HG02759 (cell line): ENCODE data around the gene QRICH2.
"Not testable (repeated sequence)": the region's sequence is repeated elsewhere in the genome, so short reads cannot be mapped to it uniquely, and the experiment has no call there.

Experiments used
- ATAC-seq: cut with Tn5 transposase; IDR thresholded peaks from one replicate; pipeline ENCODE4 v1.9.1; 2021; ENCODE audit warnings: mild to moderate bottlenecking, moderate library complexity; ENCODE audit not compliant: unreplicated experiment

QRICH2 gene

DNA sequence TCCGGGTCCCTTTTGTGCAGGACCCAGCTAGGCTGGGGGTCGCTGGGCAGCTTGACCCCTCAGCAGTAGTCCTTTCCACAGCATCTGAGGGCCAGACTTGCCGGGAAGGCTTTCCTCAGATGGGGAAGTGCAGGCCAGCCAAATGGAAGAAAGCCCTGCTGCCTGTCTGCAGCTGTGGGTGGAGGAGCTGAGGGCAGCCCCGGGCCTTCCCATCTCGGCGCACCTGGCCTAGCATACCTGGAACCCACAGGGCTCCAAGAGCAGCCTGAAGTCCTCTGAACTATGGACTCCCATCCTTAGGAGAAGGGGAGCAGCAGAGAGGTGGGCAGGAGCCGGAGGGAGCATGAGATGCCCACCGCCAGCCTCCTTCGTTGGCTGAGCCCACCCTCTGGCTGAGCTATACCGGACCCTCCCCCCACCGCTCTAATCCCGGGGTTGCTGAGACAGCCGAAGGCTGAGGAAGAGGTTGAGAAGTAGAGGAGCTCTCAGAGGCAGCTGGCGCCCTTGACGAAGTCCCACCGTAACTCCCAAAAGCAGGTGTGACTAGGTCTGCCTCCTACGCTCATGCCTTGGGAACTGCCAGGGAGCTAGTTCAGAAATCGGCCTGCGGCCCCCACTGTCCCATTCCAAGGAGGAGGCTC is 29.7 kb downstream of the QRICH2 start:
- no peak for ATAC-seq

DNA sequence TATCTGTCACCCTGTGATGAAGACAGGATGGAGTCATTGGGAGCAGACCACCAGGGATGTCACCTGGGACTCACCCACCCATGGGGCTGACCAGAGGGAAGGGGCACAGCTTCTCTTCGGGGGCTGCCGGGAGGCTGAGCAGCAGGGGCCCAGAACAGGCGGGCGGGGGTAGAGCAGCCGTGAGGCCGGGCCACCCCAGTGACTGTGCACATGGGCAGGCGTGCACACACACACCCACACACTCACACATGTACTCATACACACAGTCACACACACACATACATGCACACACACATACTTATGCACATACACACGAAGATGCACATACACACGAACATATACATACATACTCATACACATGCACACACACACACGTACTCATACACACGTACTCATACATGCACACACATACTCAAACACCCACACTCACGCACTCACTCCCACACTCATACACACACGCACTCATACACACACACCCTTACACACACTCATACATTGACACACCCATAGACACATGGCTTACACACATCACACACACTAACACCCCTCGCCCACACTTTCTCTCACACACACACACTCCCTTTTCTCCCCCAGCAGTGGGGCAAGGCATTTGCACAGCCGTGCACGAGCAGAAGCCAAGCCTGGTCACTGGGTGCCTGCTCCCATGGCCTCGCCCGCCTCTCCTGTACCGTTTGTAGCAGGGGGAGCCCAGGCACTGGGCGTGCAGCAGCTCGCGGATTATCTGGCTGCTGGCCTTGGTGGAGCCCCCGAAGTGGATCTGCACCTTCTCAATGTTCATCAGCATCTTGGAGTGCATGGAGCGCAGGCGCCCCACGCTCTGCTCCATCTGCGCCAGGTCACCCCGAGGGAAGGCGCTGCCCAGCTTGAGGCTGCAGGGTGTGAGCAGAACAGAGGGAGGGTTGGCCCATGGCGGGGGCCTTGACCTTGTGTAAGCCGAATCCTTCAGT is 30.5 kb downstream of the QRICH2 start:
- no peak for ATAC-seq

DNA sequence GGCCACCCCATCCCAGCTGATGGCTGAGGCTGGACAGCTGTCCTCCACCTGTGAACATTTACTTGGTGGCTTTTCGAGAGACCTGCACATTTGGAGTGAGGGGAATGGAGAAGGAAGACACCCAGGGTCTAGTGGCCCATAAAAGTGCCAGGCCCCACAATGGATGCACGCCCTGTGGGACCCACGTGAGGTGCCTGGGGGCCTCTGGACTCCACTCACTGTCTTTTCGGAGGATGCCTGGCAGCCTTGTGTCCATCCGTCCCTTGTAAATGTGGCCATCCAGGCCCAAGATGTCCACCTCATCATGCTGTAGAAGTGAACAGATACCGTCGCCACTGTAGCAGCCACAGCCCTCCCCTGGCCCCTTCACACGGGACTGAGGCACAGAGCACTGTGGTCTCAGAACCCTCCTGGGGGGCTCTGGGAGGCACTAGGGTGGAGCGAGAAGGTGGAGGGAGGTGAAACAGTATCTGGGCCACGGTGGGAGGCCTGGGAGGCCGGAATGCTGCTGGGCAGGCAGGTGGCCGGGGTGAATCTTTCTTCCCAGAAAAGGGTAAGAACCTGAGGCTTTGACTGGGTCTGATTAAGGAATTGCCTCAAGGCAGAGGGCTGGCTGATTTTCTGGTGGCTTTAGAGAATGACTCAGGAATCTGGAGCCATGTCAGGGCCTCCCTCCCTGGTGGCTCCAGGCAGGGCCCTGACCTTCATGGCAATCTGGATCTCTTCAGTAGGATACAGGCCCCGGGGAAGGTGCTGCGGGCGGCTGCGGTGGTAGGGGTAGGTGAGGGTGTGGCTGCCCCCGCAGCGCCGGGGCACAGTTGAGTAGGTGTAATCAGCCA is 31.4 kb downstream of the QRICH2 start:
- no peak for ATAC-seq

DNA sequence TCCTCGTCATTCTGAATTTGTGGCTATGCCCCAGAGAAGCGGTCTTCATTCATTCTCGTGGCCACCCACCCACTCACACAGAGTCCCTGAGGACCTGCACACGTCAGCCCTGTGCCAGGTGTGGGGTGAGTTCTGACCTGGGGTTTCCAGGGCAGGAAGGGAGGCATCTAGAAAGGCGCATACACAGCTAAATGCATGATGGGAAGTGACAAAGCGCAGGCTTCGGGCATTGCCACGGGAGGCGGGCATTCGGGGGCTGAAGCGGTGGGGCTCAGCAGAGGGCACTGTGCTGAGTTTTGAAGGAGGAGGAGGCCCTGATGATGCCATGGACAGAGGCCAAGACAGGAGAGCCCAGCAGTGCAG is 32.0 kb downstream of the QRICH2 start:
- ATAC-seq, result no peak

DNA sequence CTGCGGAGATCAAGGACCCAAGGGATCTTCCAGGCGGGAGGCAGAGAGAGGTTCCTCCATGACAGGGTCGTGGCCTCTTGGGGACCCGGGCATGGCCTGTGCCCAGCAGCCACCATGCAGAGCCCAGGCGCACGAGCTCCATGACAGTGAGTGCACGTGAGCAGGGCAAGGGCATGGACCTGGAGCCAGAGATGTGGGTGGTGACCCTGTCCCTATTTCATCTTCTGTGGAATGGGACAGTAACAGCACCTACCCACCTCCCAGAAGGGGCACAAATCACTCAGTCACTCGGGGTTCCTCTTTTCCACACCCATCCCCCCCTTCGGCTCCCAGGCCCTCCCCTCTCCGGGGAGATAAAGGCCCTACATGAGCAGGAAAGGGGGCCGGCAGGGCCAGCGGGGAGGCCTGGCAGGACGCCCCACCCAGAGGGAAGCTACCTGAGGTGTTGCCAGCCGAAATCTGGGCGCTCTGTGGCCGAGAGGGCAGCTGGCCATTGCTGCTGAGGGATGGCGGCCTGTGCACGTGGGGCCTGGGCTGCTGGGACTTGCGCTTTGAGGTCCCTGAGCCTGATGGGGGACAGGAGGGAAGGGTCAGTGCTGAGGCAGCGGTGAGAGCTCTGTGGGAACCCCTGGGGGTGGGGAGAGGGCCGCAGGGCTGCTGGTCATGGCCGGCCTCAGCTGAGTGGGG is 32.6 kb downstream of the QRICH2 start:
- no peak for ATAC-seq

DNA sequence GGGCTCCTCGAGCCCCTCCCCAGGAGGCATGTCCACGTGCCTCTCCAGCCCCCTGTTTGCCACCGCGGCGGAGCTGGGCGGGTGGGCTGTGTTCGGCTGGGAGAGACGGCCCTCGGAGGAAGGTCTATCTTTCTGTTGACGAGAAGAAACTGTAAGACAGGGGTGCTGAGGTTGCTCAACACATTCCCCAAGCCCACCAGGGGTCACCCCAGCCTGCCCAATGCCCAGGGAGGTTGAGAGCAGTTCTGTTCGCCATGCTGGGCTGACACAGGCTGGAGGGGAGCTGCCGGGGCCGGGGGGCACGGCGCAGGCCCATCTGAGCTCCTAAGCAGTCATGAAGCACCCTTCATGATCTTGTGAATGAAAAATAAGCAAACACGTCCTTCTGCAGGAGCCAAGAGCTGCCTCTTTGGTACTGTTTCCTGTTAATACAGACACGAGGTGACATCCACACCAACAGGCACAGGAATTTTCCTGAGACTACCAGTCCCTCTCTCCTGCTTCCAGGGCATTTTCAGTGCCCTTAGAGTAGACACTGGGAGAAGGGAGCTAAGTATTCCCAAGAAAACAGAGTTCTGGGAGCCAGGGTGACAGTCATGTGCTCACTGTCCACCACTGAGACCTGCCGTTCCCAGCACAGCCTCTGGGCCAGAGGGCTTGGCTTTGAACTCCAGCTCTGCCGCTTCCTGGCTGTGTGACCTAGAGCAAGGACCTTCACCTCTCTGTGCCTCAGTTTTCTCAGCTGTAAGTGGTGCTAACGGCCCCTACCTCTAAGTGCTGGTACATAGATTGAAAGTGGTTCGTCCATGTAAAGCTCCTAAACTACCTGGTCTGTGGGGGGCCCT is 33.7 kb downstream of the QRICH2 start:
- ATAC-seq, result no peak

DNA sequence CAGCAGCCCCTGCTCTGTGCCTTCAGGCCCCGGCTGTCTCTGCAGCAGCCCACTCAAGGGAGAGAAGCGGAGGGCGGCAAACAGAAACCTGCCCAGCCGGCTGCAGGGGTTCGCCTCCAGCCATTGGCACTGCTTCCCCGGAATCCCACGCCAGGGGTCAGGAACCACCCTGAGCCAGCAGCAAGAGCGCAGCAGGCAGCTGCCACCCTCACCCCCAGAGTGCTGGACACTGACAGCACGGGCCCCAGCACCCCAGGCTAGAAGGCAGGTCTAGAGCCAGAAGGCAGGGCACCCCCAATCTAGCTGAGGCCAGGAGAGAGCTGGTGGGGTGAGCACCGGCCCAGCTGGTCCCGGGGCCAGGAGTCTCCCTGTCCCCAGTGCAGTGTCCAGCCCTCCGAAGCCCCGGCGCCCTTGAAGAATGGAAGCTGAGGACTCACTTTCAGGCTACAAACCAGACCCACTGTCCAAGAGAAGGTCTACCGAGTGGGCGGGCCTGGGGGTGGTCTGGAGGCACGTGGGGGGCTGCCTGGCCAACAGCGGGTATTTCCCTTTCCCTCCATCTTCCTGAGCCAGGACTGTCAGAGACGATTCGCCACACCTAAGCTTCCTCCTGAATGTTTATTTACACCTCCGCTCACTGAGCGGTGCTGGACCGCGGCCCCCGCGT is 34.5 kb downstream of the QRICH2 start:
- ATAC-seq, result no peak

DNA sequence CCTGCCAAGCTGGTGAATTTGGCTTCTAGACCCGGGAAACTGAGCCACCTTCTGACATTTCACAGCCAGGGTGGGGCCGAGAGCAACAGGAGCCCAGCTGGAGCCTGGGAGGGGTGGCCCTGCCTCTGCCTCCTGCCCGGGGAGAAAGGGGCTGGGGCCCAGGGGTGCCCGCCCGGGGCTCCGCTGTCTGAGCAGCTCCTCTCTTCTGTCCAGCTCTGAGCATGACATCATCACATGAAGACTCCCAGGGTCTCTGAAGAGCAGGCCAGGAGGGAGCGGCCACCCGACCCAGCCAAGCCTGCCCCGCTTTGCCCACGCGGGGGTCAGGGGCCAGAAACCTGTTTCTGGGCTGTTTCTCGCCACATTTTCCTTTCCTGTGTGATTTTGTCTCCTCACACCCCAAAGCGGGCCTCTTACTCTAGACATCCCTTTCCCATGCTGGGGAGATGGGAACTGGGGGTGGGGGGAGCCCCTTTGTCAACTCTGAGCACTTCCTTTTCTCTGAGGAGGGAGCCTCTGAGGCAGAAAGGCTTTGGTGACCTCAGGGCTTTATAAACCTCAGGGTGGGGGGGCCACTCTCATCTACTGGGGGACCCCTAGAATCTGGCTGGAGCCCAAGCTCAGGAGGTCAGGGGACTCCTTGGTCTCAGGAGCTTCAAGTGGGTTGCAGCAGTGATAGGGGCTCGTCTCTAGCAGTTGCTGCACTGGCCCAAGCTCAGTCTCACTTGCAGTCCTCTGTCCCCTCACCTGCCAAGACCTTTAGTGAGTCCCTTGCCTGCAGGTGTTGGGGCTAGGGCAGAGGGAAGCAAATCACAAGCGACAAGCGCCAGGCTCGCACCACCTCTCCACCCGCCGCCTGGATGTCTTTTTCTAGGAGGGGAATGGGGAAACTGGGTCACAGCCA is 35.3 kb downstream of the QRICH2 start:
- ATAC-seq, result peak; percentile 16

DNA sequence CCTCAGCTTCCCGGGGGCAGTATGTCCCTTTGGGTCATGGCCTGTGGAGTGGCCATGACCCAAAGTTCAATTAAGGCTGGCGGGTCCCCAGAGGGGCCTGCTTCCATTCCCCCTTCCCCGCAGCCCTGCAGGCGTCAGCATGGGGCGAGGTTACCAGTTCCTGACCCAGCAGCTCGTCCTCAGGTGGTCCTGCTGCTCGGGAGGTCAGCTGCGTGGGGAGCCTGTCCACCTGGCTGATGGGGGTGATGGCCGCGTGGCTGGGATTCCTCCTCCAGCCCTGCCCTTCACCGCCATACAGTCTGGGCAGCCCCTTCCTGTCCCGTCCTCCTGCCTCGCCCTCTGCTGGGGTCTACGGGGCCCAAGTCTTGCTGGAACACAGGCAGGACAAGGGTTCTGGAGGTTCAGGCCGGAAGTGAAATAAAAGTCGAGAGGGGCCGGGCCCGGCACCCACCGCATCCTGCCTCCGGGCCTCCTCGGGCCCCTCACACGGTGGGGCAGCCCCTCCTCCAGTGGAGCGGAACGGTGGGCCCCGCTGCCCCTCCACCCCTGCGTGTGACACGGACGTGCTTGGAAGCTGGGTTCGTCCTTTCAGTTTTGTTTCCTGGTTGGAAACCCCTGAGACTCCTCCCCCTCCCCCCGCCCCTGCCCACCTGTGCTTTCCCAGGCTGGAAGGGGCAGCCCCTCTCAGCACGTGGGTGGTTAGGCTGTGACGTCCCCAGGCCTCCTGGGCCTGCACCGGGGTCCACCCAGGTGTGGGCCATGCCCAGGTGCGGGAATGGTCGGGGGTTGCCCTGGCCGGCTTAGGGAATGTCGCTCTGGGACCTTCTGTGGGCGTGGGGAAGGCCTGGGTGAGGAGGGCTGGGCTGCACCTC is 36.2 kb downstream of the QRICH2 start:
- peak; percentile 60 for ATAC-seq

DNA sequence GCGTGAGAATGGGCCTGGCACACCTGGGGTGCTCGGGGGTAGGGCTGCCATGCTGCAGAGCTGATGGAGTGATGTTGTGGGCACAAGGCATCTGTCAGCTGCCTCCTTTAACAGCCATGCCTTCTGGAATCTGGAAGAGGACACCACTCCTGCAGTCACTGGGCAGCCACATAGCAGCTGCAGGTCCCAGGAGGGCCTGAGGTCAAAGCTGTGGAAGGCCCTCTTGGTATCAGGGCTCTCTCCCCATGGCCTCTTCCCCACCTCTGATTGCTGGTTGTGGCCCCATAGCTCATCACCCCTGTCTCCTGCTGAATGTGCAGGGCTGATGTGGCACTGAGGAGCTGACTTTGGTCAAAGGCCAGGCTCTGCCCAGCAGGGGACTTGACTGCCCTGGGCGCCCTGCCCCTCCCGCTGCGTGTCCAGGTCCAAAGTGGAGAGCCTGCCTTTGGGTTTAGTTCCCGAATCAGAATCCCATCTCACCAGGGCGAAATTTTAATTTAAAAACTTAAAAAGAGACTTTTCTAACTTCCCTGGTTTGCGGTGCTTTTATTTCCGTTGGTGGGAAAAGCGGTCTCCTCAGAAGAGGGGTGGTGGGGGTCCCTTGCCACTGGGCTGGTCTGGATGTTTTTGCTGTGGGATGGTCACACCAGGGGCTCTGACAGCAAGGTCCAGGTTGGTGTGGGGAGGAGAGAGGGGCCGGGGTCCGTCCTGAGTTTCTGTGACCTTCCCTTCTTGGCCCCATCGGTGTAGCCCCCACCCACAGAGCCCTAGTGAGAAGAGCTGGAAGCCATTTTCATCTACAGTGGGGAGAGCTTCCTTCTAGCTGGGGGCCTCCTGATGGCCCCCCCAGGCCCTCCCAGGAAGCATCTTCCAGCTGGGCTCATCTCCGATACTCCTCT is 37.1 kb downstream of the QRICH2 start:
- ATAC-seq, result no peak

DNA sequence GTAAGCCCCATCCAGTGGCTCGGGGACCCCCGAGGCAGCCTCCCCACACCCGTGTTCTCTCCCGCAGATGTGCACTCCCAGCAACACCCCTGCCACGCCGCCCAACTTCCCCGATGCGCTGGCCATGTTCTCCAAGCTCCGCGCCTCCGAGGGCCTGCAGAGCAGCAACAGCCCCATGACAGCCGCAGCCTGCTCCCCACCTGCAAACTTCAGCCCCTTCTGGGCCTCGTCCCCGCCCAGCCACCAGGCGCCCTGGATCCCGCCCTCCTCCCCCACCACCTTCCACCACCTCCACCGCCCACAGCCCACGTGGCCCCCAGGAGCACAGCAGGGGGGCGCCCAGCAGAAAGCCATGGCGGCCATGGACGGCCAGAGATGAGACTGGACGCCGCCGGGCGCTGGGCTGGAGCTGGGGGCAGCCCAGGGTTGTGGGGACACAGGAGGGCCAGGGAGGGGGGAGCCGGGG is 37.9 kb downstream of the QRICH2 start:
- no peak for ATAC-seq

DNA sequence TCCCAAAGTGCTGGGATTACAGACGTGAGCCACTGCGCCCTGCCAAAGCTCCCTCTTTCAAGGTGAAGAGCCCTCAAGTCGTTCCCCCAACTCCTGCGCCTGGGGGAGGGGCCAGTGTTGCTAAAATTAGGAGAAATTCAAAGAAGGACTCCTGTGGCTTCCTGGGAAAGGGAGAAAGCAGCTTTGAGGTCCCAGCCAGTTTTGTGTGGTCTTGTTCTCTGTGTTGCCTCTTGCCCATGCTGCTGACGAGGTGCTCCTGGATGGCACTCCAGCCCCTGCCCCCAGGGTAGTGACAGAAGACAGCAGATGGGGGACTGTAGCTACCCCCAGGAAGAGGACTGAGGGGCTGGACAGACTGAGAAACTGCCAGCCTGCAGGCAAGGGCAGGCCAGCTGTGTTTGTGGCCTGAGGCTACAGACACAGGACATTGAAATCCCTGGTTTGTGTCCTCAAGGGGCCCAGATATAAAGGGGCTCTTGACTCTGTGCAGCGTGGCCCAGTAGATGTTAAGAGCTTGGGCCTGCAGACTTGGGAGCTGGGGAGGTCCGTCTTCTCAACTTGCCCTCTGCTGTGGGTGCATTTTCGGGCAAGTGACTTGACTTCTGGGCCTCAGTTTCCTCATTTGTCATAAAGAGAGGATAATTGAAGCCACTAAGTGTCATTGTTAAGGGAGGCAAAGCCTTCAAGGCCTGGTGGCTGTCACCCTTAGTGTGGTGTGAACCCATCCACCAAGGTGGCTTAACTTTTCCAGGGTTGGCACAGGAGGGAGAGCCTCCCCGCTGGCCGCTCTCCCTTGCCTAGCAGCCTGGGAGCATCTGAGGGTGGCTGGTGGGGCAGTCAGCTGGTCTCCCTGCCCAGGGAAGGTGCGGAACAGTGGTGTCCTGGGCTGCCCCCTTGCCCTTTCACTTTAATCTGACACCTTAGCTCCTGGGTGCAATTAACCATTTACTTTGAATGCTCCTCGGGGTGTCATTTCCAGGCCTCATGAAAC is 38.8 kb downstream of the QRICH2 start:
- ATAC-seq, result no peak

DNA sequence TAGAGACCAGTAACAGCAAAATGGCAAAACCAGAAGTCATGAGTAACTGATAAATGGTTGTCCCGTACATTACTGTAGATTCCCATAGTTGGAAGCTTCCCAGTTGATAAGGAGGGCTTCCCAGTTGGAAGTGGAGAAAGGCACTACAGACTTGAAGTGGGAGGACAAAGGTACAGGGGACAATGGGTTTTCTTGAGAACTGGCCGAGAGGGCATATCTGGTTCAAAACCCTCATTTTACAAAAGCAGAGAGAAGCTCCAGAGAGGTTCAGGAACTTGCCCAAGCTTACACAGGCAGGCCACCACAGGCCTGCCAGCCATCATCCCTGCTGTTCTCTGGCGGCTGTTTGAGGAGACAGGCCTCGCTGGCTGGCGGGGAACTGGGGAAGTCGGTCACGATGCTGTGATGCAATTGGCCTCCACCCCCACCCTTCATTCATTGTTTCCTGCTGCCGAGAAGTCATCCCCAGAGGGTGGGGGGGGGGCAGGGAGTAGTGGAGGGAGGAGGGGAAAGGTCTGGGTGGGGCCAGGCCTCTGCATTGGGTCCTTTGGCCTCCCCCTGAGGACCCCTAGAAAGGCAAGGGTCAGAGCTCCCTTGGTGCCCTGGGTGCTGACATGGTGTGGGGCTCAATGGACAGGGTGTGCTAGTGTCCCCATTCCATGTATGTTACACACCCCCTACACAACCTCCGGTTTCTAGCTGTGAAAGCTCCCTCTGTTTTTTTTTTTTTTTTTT is 39.9 kb downstream of the QRICH2 start:
- ATAC-seq, result no peak

DNA sequence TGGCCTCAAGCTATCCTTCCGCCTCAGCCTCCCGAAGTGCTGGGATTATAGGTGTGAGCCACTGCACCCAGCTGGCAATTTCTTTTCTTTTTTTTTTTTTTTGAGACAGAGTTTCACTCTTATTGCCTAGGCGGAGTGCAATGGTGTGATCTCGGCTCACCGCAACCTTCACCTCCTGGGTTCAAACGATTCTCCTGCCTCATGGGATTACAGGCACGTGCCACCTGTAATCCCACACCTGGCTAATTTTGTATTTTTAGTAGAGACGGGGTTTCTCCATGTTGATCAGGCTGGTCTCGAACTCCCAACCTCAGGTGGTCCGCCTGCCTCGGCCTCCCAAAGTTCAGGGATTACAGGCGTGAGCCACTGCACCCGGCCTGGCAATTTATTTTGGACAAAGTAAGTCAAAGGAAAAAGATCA is 40.5 kb downstream of the QRICH2 start:
- not testable (repeated sequence) for ATAC-seq
